IPS-20b (cell line): ENCODE results near the gene ANKRD36B.
"Not testable (repeated sequence)": the region's sequence is repeated elsewhere in the genome, so short reads cannot be mapped to it uniquely, and the experiment has no call there.

ENCODE experiments used
- H3K27ac ChIP-seq: one replicate; pipeline ENCODE4 v1.5.1; 2013; ENCODE audit warnings: low read length
- H3K27me3 ChIP-seq: 2 replicates; pipeline ENCODE4 v1.6.1; 2013; ENCODE audit warnings: mild to moderate bottlenecking, low read length, inconsistent platforms; ENCODE audit not compliant: insufficient read depth
- H3K36me3 ChIP-seq: 2 replicates; pipeline ENCODE4 v1.6.1; 2013; ENCODE audit warnings: low read depth, mild to moderate bottlenecking, inconsistent platforms, low read length, moderate library complexity; ENCODE audit not compliant: insufficient read depth
- H3K4me1 ChIP-seq: 2 replicates; pipeline ENCODE4 v1.6.1; 2013; ENCODE audit warnings: mild to moderate bottlenecking, control low read depth, inconsistent platforms, low read length, moderate library complexity; ENCODE audit not compliant: insufficient read depth
- H3K4me3 ChIP-seq: 2 replicates; pipeline ENCODE4 v1.5.1; 2013; ENCODE audit warnings: mild to moderate bottlenecking, low read length, inconsistent platforms
- H3K9ac ChIP-seq: 2 replicates; pipeline ENCODE4 v1.6.1; 2013; ENCODE audit warnings: low read depth, mild to moderate bottlenecking, inconsistent platforms, low read length, moderate library complexity
- H3K9me3 ChIP-seq: 2 replicates; pipeline ENCODE4 v1.6.1; 2013; ENCODE audit warnings: mild to moderate bottlenecking, low read depth, low read length, inconsistent platforms; ENCODE audit not compliant: insufficient read depth

Gene ANKRD36B

DNA sequence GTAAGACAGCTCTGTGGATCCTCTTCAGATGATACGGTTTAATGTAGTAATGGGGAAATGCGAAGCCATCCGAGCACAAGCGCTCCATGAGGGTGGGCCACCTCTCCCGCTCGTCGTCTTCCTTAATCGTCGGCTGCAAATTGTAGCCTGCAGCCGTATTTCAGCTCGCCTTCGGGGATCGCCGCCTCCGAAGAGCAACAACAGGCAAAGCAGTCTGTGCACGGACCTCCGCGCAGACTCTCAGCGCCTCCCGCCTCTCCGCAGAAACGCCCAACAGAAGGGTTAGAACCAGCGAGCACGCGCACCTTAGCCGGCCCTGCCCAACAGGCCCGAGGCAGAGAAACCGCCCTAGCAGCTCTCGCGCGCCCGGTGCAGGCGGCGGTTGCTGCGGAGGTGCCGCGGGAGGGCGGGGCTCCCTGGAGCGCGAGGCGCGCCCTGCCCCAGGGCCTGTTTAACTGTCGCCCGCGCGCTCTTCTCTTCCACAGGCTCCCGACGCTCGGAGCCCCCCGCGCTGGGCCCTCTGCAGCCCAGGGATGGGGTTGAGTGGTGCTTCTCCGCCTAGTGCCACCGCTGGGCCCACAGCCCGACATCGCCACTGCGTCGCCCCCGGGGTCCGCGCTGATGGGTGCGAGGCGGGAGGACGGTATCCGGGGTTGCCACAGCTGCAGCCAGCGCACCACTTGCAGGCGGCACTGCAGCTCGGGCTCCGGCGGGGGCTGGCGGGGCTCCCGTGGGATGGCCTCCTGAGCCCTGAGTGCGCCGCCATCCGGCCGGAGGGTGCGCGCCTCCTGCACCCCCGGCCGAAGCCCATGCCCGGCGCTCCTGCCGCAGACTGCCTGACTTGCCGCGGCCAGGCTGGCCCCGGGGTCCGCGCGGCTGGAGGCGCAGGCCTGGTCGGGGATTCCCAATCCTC lies at the start of gene ANKRD36B:
TSS of gene ANKRD36B (minus strand) at position 280 of the 913 bp plus-strand sequence. CDS start at position 88, 192 bp downstream.
- not testable (repeated sequence) for H3K9me3 ChIP-seq, H3K36me3 ChIP-seq, H3K27me3 ChIP-seq, H3K4me1 ChIP-seq, H3K27ac ChIP-seq
- Histone ChIP-seq H3K4me3 (peak within 1 kb of the TSS; percentile 79), H3K9ac (peak within 1 kb of the TSS; percentile 78; the same call in 1 of the 2 replicates)

DNA sequence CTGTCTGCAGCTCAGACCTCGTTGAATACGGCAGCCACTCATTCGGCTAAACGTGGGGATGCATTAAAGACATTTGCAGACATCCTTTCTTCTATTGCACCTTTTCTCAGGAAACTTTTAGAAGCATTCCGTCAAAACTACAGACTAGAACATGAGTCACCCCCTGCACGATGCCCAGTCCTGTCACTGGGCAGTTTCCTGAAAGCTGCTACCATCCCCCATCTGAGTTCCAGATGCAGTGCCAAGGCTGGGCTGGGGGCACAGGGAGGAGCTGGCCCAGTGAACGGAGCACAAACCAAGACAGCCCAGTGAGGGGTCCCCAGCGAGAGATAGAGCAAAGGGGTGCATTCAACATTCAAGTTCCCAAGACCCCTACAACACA lies 36.4 kb upstream of the ANKRD36B start:
- not testable (repeated sequence) for H3K9me3 ChIP-seq, H3K27me3 ChIP-seq, H3K27ac ChIP-seq, H3K9ac ChIP-seq, H3K36me3 ChIP-seq, H3K4me1 ChIP-seq, H3K4me3 ChIP-seq

DNA sequence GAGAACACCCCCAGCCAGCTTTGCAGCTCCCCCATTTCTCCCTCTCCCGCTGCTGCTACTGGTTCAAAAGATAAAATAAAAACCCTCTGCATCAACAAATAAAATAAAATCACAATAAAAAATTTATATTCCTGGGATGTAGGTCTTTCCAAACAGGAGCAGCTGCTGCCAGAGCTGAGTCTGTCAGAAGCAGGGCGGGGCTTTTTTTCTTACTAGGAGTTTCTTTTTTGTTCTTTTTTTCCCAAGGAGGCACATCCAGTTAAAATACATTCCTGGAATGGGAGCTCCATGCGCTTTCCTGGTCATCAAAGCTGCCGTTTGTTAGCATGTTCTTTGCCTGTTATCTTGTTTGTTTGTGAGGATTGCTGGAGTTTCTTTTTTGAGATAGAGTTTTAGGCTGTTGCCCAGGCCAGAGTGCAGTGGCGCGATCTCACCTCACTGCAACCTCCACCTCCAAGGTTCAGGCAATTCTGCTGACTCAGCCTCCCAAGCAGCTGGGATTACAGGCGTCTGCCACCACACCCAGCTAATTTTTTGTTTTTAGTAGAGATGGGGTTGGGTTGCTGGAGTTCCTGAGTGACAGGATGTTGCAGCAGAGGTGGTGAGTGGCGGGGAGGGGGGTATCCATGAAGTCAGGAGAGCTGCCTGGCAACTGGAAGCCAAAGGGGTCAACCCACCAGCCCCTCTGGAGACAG lies 35.8 kb upstream of the ANKRD36B start:
- not testable (repeated sequence) for H3K4me3 ChIP-seq, H3K9ac ChIP-seq, H3K9me3 ChIP-seq, H3K27ac ChIP-seq, H3K4me1 ChIP-seq, H3K36me3 ChIP-seq, H3K27me3 ChIP-seq

DNA sequence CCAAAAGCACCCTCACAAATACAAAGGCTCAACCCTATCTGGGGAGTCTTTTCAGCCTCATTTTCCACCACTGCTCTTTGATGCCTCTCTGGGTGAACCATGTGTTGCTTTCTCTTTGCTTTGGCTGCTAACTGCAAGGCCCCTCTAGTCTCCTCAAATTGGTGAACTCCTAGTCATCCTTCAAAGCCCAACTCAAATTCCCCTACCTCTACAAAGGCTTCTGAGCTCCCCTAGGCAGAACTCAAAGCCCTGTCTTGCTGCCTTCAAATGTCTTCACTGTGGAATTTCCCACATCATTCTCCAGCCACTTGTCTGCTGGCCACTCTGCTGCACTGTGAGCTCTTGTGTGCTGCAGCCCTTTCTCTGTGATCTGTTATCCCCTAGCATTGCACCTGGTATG lies 33.3 kb upstream of the ANKRD36B start:
- not testable (repeated sequence) for H3K36me3 ChIP-seq, H3K4me3 ChIP-seq, H3K27ac ChIP-seq, H3K4me1 ChIP-seq, H3K9me3 ChIP-seq, H3K27me3 ChIP-seq, H3K9ac ChIP-seq

DNA sequence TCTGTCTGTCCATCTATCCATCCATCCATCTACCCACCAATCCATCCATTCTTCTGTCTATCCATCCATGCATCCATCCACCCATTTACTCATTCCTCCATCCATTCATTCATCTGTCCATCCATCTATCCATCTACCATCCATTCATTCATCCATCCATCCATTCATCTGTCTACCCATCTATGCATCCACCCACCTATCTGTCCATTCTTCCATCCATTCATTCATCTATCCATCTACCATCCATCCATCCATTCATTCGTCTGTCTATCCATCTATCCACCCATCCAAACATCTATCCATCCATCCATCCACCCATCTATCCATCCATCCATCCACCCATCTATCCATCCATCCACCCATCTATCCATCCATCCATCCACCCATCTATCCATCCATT lies 30.8 kb upstream of the ANKRD36B start:
- H3K36me3 ChIP-seq, H3K4me1 ChIP-seq, H3K4me3 ChIP-seq, H3K9ac ChIP-seq, H3K9me3 ChIP-seq, H3K27ac ChIP-seq, H3K27me3 ChIP-seq: not testable (repeated sequence)

DNA sequence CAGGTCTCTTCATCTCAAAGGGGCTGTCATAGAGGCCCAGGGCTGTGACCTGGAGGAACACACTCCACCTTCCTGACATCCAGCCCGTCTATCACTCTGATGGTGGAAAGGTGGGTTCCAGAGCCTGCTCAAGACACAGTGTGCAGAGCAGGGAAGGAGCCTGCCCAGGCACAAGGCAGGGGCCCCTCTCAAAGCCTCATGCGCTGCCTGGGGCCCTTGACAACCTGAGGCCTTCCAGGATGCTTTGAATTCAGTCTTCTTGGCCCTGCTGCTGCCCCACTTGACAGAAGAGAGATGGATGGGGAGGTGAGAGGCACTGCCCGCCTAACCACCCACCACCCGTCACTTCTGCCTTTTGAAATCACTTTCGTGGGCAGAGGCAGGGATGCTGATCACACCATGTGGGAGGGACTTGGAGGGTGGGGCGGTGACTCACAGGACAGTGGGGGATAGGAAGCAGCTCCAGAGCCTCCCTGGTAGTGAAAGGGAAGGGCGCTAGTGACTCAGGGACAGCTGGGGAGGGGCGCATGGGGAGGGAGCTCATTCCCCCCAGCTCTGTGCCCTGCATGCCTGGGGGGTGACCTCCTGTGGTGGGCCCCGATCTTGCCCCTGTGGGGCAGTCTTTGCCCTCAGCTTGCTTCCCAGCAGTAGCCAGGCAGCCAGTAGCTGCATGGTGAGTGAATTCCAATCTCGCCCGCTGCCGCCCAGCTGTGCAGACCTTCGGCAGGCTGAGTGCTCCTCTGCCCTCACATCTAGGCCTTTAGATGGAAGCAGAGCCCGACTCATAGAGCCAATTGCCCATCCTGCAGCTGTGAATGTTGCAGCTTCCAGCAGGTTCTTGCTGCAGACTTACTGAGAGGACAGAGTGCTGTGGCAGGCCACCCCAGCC lies 29.5 kb upstream of the ANKRD36B start:
- not testable (repeated sequence) for H3K27ac ChIP-seq, H3K9ac ChIP-seq, H3K27me3 ChIP-seq, H3K9me3 ChIP-seq, H3K4me1 ChIP-seq, H3K36me3 ChIP-seq, H3K4me3 ChIP-seq

DNA sequence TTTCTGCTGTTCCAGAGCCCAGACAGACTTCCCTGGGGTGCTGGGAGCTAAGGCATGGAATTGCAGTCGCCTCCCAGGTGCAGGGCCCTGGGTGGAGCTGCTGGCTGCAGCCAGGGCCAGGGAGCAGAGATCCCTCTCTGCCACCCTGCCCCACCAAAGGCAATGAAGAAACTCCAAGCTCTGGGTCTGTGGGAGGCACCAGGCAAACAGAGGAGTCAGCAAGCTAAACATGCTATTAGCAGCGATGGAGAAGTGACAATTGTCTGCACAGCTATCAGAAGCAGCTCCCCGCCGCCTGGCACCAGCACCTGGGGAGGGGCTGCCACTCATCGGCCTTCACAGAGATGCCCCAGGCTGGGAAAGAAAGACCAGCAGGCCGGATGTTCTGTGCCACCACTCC lies 28.2 kb upstream of the ANKRD36B start:
- H3K9ac ChIP-seq, result no peak overlapping the region
- no peaks in the 10 kb centered on the region for H3K36me3 ChIP-seq
- no peak overlapping the region for H3K4me3 ChIP-seq
- H3K27ac ChIP-seq, result no peak overlapping the region
- H3K9me3 ChIP-seq, result no peaks in the 10 kb centered on the region
- no peaks in the 10 kb centered on the region for H3K27me3 ChIP-seq
- H3K4me1 ChIP-seq, result no peaks in the 10 kb centered on the region

DNA sequence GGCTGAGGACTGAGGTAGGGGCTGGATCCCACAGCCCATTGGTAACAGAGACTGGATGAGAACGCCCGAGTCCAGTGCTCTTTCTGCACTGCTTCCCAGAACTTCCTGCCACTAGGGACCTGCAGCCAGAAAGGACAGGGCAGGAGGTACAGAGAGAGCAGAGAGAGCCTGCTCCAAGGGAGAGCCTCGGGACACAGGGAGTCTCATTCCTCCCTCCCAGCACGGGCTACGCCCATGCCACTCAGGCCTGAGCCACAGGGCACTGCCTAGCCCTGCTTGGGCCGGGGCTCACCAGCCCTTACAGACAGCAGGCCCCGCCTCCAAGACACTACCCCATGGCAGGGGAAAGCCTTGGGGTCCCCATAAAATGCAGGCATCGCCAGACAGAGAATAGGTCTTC lies 26.1 kb upstream of the ANKRD36B start:
- H3K4me3 ChIP-seq, H3K9ac ChIP-seq, H3K27ac ChIP-seq, H3K4me1 ChIP-seq, H3K27me3 ChIP-seq, H3K9me3 ChIP-seq, H3K36me3 ChIP-seq: not testable (repeated sequence)

DNA sequence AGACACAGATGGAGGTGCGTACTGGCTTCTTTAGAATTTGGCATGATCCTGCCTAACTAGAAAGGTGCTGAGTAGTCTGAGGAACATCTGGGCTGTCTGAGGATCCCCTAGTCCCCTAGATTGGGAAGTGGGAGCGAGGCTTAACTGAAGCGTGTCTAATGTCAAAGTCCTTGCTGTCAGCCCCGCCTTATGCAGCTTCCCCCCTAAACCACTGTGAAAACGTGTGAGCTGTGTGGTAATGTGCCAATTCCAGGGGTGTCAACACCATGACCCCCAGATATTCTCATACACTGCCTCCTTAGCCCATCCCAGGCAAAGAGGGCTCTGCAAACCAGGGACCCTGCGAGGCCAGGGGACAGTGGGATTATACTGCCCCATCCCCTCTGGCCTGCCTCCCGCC lies 22.2 kb upstream of the ANKRD36B start:
- not testable (repeated sequence) for H3K27ac ChIP-seq, H3K4me3 ChIP-seq, H3K4me1 ChIP-seq, H3K36me3 ChIP-seq, H3K9me3 ChIP-seq, H3K9ac ChIP-seq, H3K27me3 ChIP-seq

DNA sequence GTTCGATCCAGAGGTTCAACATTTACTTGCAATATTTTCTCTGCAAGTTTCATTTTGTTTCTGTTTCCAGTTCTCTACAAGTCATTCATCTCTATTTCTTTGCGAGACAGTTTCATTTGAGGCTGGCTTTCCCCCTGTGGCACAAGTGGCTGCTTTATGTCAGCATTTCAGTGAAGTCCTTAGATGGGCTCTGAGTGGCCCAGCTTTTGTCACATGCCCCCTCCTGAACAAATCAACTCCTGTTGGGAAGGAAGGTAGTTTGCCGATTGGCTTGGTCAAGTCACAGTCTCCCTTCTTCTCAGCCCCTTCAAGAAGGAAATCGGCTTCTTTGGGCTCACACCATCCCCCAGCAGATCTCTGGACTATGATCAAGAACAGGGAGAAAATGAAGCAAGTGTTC lies 19.1 kb upstream of the ANKRD36B start:
- not testable (repeated sequence) for H3K9me3 ChIP-seq, H3K27ac ChIP-seq, H3K4me1 ChIP-seq, H3K36me3 ChIP-seq, H3K4me3 ChIP-seq, H3K9ac ChIP-seq, H3K27me3 ChIP-seq

DNA sequence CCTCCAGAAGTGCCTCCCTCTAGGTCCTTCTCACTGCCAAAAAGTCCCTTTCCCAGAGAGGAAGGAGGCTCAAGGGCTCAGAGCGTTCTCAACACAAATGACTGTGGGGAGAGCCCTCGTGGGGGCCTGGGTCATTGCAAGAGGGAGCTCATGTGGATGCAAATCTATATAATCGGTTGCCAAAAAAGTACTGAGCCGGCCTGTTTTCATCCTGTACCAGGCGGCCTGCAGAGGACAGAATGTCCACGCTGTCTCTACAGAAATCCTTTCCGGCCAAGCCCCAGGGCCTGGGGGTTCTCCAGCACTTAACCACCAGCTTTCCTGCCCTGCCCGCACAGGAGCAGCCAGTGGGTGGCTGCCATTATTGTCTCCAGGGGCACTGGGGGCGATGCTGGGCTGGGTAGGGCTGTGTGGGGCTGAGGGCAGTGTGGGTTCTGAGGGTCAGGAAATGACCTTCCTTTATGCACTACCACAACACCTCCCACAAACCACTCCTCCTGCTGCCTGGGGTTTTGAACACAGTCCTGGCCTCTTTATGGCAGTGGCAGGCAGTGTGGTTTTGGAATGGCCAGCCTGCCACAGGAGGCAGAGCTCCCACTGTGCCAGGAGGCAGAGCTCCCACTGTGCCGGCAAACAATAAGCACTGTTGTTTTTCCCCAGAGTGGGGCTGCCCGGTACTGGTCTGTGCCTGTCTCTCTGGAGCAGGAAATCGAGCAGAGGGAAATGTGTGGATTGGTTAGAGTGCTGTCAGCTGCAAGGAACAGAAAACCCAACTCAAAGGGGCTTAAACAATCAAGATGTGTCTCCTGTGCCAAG lies 16.1 kb upstream of the ANKRD36B start:
- H3K36me3 ChIP-seq, H3K9ac ChIP-seq, H3K9me3 ChIP-seq, H3K4me3 ChIP-seq, H3K27ac ChIP-seq, H3K4me1 ChIP-seq, H3K27me3 ChIP-seq: not testable (repeated sequence)
